Mammary epithelial cell (primary cell): ENCODE results near the gene OR2V2.

ENCODE experiments used
- CTCF ChIP-seq, 2 donors: IDR thresholded peaks in 1 of 2; conservative IDR thresholded peaks in 1 of 2; 2 replicates each; pipeline ENCODE4 v1.5.1; 2011 to 2012; ENCODE audit warnings: inconsistent platforms in 2 of 2, low read length in 2 of 2, mild to moderate bottlenecking in 2 of 2, control low read depth in 1 of 2, low read depth in 1 of 2; ENCODE audit not compliant: insufficient read depth in 1 of 2; ENCODE audit errors: extremely low read depth in 1 of 2
- EZH2 ChIP-seq: IDR thresholded peaks from 2 replicates; pipeline ENCODE4 v1.6.1; 2012; ENCODE audit warnings: low read length, inconsistent platforms, borderline replicate concordance

GRCh38 chr5:181176254-181176952 lies 29.0 kb downstream of the OR2V2 start:
- TF ChIP-seq CTCF (conservative IDR thresholded peaks at IDR 0.05 in 1 of 2, IDR thresholded peaks at IDR 0.05 in 1 of 2; ENCODE audit: extremely low read depth in 1 of 2, insufficient read depth in 1 of 2, low read depth in 1 of 2, low read length in 2 of 2) (no peak), EZH2 (no peak)
